NCI-H146 treated with DMSO at 0.1 percent for 48 hours (cell line): ENCODE measurements around the gene TMEM52.

Experiments
- DNase-seq: peaks from one replicate; lab custom pipeline; 2025; ENCODE audit not compliant: unreplicated experiment; lab: John Stamatoyannopoulos, UW

Gene TMEM52

DNA sequence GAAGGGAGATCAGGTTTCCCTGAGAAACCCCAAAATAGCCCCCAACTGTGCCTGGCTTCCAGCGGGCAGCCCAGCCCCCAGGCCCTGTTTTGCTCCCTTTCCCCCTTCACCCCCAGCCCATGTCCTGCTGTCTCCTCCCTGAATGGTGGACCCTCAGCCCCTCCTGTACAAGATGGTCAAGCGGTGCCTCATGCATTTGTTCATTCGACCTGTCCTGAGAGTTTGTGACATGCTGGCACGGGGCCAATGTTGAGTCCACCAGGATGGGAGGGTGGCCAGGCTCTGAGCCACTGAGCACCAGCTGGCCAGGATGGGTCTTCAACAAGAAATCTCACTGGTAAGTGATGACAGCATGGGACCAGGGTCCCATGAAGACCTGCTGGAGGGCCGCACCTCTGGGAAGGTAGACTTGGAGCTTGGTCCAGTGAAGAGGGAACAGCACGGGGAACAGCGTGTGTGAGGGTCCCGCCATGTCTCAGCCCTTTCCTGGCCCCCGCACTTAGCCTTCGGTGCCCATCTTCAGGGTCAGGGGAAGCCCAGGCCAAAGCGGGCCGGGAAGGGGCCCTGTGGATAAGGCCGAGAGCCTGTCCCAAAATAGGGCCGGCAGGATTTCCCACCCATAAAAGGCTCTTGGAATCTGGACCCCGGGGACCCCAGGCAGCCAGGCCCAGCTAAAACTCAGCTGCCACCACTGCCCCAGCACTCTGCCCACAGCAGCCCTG, 3.9 kb downstream of the TMEM52 start, which contains the start of gene CALML6:
CALML6 (plus strand) TSS at position 290 of the 722 bp plus-strand sequence; CDS start at position 311, 21 bp downstream.
- DNase-seq = no peak

DNA sequence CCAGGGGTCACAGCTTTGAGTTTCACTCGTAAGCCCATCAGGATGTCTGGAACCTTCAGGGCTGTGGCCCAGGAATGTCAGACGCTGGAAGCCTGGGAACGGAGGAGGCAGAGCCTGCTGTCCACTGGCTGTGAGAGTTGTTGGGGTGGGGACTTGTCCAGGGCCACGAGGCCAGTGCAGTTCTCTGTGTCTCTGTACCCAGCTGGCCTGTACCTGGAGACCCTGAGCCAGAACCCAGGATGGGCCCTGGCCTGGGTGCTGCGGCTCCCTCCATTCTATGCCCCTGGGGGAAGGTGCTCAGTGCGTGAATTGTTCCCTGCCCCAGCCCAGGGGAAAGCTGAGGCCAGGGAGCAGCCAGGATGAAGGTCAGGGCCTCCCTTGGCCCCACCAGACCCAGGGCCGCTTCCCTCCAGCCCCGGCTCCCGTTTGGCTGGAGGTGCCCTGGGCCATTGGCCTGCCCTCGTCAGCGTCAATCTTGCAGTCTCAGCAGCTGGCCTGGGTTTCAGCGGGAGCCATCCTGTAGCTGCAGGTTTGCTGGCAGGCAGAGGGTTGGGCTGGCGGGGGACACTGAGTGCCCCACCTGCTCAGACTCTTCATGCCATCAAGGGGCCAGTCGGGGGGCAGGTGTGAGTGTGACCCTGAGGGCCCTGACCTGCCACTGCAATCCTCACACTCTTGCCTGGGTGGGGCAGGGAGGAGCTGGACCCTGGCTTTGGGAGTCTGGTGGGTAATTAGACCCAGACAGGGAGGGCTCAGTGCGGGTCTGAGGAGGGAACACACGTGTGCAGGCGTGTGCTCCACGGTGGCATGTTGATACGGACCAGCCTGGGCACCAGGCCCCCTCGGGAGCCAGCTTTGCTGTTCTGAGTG, 4.7 kb downstream of the TMEM52 start:
- no peak for DNase-seq

DNA sequence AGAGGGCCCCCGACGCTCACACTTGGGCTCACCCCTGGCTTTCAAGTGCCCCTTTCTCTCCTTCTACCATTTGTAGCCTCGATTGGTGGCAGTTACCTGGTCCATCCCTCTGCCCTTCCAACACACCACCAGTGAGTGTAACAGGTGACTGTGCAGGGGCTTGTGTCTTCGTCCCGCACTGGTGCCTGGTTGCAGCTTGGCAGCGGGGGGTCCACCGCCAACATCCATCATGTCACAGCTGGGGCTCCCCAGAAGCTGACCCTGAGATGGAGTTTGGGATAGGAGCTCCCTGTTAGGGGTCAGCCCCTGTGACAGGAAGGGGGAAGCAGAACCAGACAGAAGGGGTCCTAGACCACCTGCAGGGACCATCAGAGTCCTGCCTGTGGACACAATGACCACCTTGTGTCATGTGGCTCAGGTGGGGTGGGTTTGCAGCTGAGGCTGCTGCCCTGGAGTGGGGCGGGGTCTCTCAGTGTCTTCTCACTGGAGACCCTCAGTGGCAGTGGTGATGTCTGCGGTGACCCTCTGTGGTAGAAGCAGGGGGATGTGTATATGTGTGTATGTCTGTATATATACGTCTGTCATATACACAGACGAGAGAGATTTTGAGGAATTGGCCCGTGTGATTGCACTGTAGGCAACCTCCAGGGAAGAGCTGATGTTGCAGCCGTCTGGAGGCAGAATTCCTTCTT, 7.6 kb downstream of the TMEM52 start:
- no peak for DNase-seq

DNA sequence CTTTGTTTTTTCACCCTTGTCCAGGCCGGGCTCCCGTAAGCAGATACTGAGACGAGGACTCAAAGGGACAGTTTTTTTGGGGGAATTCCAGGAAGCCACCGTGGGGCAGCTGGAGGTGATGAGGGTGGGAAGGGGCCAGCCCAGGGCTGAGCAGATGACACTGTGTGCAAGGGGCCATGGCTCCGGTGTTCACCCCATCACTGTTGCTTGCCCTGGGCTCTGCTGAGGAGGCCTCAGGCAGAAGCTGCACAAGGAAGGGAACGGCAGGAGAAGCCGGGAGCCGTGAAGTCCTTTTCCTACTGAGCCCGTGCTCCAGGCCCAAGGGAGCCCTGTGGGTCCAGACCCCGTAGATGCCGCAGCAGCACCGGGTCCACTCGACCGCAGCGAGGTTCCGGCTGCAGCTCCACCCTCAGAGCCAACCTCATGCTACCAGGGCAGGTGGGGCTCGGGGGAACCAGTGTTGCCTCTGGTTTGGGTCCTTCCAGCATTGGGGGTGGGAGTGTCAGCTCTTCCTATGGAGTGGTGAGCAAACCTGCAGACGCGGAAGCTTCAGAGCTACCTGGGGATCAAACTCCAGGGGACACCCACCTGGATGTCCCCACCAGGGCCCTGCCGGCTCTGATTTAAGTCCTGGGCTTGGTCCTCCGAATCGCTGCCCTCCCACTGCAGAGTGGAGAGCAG, 8.3 kb downstream of the TMEM52 start:
- DNase-seq = no peak

DNA sequence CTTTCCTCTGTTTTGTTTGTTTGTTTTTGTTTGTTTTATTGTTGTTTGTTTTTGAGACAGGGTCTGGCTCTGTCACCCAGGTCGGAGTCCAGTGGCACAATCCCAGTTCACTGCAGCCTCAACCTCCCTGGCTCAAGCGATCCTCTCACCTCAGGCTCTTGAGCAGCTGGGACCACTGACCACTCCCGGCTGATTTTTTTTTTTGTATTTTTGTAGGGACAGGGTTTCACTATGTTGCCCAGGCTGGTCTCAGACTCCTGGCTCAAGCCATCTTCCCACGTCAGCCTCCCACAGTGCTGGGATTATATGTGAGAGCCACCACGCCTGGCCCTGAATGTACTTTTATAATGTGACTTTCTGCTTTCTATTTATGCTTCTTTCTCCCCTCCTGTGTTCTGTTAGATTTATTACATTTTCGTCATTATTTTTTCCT, 9.0 kb downstream of the TMEM52 start:
- DNase-seq = no peak

DNA sequence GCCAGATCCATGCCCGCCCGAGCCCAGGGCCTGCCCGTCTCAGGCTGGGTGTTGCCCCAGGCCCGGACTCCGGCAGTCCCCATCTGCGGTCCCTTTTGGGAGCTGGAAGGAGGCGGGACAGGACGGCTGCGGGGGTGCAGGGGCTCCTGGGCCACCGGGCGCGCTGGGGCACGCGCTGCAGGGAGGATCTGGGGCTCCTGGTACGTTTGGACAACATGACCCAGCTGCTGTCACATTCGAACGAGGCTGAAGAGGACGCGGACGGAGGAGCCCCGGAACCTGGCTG, 10.6 kb downstream of the TMEM52 start:
- DNase-seq = no peak

DNA sequence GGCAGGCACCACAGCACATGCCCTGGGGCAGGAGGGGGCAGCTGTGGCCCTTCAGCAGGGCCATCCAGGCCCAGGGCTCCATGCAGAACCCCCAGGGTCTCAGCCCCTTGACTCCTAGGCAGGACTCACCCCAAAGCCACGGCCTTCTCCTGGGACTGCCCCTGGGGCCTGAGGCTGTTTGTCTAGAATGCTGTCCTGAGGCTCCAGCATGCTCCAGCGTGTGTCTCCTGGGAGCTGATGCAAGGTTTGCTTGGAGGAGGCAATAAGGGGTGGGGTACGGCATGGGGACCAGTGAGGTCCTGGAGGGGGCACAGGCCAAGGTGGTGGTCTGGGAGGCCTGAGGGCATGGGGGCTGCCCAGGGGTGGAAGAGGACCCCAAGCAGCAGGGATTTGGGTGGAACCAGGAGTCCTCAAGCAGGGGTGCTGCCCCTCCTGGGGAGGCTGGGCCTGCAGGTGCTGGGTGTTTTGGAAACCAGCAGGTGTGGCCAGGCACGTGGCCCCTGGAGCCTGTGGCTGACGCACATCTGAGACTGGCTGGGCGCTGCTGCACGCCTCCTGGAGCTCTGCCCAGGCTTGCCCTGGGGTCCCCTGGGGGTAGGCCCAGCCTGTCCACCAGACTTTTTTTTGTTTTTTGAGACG, 11.9 kb downstream of the TMEM52 start:
- no peak for DNase-seq

DNA sequence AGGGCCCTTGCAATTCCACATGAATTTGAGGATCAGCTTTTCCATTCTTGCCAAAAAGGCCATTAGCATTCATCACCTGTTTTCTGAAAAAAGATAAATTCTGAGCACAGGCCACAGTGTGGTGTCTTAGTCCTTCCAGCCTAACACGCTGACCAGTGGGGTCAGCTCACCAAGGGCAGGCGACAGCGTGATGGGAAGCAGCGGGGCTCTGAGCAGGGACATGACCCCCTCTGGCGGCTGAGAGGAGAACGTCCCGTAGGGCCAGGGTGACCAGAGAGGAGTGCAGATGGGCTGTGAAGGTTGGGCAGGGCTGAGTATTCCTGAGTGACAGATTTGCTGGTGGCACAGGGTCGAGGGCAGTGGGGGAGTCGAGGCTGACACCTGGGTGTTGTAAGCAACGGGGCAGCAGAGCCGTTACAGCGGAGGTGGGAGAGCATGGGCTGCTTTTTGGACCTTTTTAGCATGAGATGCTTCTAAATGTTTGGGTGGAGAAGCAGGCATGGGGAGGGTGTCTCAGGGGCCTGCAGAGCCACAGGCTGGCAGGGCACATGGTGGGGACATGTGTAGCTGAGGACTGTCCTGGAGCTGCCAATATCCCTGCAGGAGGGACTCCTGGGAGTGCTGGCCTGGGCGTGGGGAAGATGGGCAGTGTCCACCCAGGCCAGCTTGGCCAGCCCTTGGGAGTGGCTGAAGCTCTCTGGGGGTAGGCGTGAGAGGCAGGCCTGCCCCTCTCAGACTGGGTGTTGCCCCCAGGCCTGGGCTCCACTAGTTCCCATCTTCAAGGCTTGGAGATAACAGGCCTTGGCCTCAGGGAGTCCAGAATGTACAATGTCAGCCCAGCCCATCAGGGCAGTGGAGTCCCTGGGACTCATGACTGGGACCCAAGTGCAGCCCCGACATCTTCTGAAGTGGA, 12.6 kb downstream of the TMEM52 start:
- peak; percentile 58 for DNase-seq

DNA sequence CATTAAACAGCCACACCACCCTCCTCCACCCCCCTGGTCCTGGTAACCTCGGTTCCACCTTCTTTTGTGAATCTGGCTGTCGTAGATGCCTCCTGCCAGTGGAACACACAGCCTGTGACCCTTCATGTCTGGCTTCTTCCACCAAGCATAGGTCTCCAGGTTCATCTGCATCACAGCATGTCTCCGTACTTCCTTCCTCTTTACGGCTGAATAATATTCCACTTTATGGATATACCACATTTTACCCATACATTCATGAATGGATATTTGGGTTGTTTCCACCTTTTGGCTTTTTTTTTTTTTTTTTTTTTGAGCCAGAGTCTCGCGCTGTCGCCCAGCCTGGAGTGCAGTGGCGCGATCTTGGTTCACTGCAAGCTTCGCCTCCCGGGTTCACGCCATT, 15.9 kb downstream of the TMEM52 start:
- DNase-seq = no peak

DNA sequence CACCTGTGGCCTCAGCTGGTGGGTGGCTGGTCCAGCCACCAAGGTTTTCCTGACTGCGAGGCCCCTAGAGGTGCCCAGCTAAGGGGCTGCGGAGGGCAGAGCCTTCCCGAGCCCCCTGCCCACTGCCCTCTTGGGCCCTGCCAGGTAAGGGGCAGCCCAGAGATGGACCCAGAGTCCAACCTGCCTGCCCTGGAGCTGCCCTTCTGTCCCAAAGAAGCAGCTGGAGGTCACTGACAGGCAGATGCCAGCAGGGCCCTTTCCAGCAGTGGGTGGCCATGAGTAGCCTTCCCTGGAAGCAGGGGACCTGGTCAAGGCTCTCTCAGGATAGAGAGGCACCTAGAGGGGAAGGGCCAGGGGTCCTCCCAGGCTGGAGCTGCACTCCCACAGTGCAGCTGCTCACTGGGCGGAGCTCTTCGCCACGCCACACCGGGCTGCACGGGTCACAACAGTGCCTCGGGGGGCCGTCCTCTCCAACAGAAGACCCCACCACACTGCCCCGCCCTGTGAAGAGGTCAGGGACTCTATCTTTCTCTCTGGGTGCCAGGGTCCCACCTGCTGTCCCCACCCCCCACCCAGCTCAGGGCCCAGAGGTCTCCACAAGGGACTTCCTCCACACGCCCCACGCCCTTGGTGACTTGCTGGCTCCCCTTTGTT, 17.3 kb downstream of the TMEM52 start:
- DNase-seq = no peak

DNA sequence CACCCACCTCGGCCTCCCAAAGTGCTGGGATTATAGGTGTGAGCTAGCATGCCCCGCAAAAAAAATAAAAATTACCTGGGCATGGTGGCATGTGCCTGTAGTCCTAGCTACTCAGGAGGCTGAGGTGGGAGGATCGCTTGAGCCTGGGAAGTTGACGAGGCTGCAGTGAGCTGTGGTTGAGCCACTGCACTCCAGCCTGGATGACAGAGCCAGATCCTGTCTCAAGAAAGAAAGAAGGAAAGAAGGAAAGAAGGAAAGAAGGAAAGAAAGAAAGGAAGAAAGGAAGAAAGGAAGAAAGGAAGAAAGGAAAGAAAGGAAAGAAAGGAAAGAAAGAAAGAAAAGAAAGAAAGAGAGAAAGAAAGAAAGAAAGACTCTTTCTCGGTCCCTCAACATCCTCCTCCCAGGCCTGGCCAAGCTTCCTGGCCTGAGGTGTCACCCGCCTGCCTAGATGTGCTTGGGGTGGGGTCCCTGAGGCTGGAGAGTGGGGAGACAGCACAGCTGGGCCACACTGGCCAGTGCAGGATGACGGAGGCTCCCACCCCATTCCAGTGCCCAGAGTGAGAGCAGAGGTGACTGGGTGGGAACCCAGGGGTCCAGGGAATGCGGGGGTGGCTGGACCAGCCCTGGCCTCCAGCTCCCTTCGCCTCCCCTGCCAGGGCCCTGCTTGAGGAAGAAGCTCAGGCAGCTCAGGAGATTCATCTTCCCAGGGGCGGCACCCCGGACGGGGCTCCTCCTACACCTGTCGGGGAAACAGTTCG, 18.0 kb downstream of the TMEM52 start:
- DNase-seq = no peak

DNA sequence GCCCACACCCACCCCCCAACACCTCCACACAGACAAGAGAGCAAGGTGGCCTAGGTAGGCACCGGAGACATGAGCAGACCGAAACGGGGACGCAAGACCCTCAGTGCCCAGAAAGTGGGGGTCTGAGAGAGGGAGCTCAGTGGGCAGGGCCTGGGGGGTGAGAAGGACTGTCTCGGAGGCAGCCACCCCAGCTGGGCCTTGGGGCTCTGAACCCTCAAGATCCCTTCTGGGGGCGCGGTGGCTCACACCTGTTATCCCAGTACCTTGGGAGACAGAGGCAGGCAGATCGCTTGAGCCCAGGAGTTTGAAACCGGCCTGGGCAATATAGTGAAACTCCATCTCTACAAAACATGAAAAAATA, 19.1 kb downstream of the TMEM52 start:
- no peak for DNase-seq

DNA sequence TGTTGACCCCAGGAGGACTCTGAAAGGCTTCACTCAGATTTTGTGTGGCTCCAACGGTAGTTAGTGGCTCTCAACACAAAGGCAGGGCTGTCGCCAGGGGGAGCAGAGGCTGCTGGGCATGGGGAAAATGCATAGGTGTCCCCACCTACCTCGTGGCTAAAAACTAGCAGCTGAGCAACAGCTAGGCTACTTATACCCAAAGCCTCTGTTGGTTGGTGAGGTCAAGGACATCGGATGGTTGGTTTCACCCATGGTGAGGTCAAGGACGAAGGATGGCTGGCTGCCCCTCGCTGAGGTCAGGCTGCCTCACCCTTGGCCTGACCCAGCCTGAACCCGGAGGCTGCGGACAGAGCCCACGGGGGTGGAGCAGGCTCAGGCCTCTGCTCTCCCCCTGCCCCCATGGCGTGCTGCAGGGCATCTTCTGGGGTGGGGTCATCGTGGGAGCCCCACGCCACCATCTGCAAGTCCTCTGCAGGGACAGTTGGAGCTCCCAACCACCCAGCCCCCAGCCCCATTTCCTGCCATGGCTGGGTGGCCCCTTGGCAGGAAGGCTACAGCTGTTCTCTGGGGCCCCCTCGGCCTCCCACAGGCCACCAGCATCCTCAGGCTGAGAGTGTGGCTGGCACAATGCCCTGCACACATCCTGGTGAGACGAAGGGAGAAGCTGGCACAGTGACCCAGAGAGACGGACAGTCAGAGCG, 19.7 kb downstream of the TMEM52 start:
- no peak for DNase-seq

DNA sequence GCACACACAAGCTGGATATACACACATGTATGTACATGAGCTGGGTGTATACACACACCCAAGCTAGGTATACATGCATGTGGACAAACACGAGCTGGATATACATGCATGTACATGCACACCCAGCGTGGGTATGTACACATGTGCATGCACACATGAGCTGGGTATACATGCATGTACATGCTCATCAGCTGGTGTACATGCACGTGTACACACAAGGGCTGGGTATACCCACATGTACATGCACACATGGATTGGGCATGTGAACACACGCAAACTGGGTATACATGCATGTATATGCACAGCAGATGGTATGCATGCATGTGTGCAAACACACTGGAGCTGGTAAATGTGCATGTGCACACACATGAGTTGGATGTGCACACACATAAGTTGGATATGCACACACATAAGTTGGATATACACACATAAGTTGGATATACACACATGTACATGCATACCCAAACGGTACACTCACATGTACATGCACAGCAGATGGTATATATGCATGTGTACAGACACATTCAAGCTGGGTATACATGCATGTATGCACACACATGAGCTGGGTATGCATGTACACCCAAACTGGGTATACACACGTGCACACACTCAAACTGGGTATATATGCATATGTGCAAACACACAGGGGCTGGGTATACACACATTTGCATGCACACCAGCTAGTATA, 20.7 kb downstream of the TMEM52 start:
- no peak for DNase-seq

DNA sequence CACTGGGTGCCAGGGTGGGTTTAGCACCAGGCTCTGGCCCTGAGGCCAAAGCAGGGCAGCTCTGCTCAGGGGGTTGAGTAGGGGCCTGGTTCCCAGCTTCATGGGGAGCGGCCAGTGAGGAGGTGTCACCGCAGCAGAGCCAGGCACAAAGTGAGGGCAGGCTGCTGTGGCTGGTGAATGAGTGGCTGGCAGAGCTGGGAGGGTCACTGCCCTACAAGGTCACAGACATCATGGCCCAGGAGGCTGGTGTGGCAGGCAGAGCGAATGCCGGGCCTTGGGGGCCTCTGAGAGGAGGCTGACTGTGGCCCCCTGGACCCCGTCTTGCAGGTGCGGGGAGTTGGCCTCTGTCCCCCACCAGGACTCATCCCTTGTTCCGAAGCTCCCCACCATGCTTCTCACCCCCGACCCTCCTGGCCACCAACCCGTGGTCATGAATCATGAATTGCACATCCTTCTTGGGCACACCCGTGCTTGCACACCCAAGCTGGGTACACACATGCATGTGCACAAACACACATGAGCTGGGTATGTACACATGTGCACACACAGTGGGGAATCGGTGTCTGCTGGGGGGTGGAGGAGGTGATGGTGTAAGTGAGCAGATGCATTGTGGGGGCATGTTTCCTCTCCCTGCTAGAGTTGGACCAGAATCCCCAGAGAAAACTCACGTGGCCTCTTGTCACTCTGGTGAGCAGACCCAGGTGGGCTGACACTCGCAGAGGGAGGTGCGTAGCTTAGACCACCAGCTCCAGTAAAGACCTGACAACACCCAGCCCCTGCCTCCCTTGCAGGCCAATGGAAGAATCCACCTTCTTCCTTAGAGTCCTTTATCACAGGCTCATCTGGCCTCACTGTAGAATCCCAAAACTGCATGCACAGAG, 23.4 kb downstream of the TMEM52 start:
- DNase-seq = no peak

DNA sequence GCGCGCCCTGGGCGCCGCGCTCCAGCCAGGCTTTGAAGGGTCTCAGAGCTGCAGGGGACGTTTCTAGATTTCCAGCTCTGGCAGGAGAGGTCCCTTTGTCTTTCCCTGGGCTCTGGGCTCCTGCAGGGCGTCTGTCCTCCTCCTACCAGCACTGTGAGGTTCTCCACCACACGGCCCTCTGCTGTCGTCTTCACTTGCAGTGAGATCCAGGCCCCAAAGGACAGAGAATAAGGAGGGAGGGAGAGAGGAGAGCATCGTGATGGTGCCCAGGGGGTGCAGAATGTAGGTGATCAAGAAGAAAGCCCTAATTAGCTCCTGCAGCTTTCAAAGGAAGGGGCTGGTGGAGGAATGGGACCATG, 24.0 kb downstream of the TMEM52 start:
- no peak for DNase-seq
